Chondrocyte (in vitro differentiated cells): Measurements from ENCODE around the gene COL1A1. TPM values are rescaled to one million over a fixed set of nuclear protein-coding genes. Genes with fewer than 3 reads are reported as not detected.

Experiments used
- DNase-seq: peaks from one replicate; pipeline ENCODE4 v3.0.0; 2021; ENCODE audit warnings: mixed read lengths, low spot score
- H3K27ac Mint-ChIP-seq: one replicate; pipeline ENCODE4 v1.8.0; 2021; ENCODE audit warnings: mild to moderate bottlenecking, moderate library complexity, mixed read lengths; ENCODE audit not compliant: unreplicated experiment
- H3K27me3 Mint-ChIP-seq: 2 replicates; pipeline ENCODE4 v1.8.0; 2021; ENCODE audit warnings: low read depth, mixed read lengths
- H3K36me3 Mint-ChIP-seq: 2 replicates; pipeline ENCODE4 v1.8.0; 2021; ENCODE audit warnings: low read depth, mixed read lengths
- H3K4me1 Mint-ChIP-seq: 2 replicates; pipeline ENCODE4 v1.8.0; 2021; ENCODE audit warnings: low read depth, mild to moderate bottlenecking, mixed read lengths
- H3K4me3 Mint-ChIP-seq: one replicate; pipeline ENCODE4 v1.8.0; 2021; ENCODE audit warnings: mild to moderate bottlenecking, moderate library complexity, mixed read lengths; ENCODE audit not compliant: unreplicated experiment
- H3K9me3 Mint-ChIP-seq: 2 replicates; pipeline ENCODE4 v1.8.0; 2021; ENCODE audit warnings: low read depth, mixed read lengths
- total RNA-seq: library from RNA; stranded (reverse); gene quantifications from 3 replicates; pipeline ENCODE4 v1.2.1, GENCODE V29; 2021
- TF ChIP-seq, protein P1 (sequence below): fragments of 200-600 bp; sonication (generic); IDR thresholded peaks from 2 replicates; pipeline ENCODE4 v1.5.0; 2021; ENCODE audit warnings: antibody characterized with exemption, mild to moderate bottlenecking, moderate library complexity

Gene COL1A1
- total RNA-seq, 1 donor from 2014 or later = 35,333 TPM

DNA sequence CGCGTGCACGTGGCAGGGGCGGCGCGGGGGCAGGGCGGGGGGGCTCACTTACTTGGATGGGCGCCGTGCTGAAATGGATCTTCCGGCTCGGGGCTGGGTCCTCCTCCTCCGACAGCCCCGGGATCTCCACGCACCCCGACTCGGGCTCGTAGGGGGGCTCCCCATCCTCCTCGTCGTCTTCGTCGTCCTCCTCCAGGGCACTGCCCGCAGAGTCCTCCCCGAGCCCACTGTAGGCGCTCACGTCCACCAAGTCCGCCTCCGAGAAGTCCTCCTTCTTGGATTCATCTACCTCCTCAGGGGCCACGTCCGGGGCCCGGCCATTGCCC lies 52.4 kb downstream of the COL1A1 start:
- peak; percentile 87 for DNase-seq
- TF ChIP-seq, protein P1, sequence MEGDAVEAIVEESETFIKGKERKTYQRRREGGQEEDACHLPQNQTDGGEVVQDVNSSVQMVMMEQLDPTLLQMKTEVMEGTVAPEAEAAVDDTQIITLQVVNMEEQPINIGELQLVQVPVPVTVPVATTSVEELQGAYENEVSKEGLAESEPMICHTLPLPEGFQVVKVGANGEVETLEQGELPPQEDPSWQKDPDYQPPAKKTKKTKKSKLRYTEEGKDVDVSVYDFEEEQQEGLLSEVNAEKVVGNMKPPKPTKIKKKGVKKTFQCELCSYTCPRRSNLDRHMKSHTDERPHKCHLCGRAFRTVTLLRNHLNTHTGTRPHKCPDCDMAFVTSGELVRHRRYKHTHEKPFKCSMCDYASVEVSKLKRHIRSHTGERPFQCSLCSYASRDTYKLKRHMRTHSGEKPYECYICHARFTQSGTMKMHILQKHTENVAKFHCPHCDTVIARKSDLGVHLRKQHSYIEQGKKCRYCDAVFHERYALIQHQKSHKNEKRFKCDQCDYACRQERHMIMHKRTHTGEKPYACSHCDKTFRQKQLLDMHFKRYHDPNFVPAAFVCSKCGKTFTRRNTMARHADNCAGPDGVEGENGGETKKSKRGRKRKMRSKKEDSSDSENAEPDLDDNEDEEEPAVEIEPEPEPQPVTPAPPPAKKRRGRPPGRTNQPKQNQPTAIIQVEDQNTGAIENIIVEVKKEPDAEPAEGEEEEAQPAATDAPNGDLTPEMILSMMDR = no peak
- H3K4me3 Mint-ChIP-seq = peak overlapping the region; percentile 87
- H3K4me1 Mint-ChIP-seq = peaks cover 45% of the 10 kb centered on the region
- no peaks in the 10 kb centered on the region for H3K27me3 Mint-ChIP-seq
- no peaks in the 10 kb centered on the region for H3K9me3 Mint-ChIP-seq
- peaks cover 7% of the 10 kb centered on the region for H3K36me3 Mint-ChIP-seq
- peak overlapping the region; percentile 51 for H3K27ac Mint-ChIP-seq

DNA sequence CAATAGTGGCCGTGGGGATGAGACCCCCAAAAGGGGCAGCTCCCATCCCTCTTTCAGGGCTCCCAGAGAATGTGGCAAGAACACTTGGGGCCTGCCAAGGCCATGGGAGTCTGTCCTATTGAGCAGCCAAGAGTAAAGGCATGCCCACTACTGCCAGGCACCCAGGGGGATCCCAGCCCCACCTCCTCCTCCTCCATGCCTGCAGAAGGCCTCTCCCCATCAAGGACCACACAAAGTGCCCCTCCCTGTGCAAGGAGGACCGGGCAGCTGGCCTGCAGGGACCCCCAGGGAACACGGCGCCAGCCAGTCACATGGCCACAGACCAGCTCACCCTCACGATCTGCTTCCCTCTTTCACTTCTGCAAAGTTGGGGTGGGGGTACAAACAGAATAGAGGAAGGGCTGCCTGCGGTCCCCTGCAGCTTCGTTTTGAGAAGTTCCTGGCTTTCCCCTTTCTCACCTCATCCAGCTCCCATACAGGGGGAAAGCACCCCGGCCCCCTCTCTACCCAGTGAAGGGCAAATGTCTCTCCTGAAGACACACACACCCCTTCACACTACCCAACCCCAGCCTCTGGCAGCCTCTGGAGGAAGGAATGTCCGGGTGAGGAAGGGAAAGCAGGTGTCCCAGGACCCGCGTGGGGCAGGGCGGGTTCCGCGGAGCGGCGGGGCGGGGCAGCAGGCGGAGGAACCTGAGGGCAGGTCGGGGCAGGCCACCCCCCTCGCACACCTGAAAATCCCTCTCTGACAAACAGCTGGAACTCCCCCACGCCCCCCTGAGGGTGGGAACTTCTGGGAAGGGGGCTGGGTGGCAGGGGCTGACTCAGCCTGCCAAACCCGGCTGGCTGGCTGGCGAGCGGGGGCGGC lies 53.0 kb downstream of the COL1A1 start:
- no peaks in the 10 kb centered on the region for H3K9me3 Mint-ChIP-seq
- TF ChIP-seq, protein P1 = peak; percentile 71
- peak overlapping the region; percentile 87 for H3K4me3 Mint-ChIP-seq
- DNase-seq = peak; percentile 88
- H3K27ac Mint-ChIP-seq = peak overlapping the region; percentile 81
- peaks cover 45% of the 10 kb centered on the region for H3K4me1 Mint-ChIP-seq
- H3K36me3 Mint-ChIP-seq = peaks cover 9% of the 10 kb centered on the region
- H3K27me3 Mint-ChIP-seq = no peaks in the 10 kb centered on the region

DNA sequence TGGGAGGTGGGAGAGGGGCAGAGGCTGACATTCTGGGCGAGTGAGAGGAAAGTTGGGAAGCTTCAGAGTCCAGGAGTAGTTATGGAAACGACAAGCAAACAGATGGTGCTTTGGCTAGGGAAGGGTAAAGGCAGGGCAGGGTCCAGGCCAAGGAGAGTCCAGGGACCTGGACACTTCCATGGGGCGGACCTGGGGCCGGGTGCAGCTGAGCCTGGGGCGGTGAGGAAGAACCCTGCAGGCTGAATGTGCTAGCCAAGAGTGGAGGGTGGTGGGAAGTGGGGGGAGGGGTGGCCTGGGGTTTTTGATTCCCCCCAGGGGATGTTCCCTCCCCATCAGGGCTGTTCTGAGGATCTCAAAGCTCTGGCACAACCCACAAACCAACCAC lies 53.6 kb downstream of the COL1A1 start:
- Mint-ChIP-seq H3K27me3 (no peaks in the 10 kb centered on the region), H3K9me3 (no peaks in the 10 kb centered on the region), H3K36me3 (peaks cover 13% of the 10 kb centered on the region), H3K4me1 (peaks cover 47% of the 10 kb centered on the region), H3K27ac (peak overlapping the region; percentile 81), H3K4me3 (peak overlapping the region; percentile 87)
- no peak for DNase-seq
- TF ChIP-seq, protein P1 = no peak

DNA sequence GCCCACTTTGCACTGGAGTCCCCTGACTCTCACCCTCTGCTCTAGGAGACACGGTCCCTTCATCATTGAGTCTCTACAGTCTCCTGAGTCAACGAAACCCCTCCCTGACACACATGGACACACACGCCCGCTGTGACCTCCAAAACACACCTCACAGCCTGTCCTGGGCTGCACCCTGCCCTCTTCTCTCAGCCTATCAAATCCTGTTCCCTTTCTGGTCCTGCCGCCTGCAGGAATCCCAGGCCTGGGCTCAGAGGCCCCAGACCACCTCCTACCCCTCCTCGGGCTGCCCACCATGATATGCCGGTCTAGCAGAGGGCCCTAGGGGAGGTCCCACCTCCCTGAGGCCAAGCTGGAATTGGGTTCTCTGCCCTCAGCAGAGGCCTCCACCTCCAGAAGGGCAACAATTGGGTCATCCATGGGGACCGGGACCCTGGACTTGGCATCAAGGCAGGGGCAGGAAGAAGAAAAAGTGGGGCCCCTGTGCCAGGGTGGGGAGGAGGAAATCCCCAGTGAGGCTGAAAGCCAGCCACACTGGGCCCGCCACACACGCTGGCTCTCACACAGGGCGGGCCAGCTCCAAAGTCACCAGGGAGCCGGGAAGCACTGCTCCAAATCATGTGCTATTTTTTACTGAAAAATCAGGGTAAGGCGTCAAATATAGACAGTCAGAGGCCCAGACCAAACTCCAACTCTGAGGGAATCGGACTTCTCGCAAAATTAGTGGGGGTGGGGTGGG lies 54.3 kb downstream of the COL1A1 start:
- no peaks in the 10 kb centered on the region for H3K27me3 Mint-ChIP-seq
- no peak for DNase-seq

More for the DNA sequence above, 54.3 kb downstream of the COL1A1 start:
- Mint-ChIP-seq H3K27ac (peak overlapping the region; percentile 81), H3K4me1 (peaks cover 44% of the 10 kb centered on the region), H3K36me3 (peaks cover 17% of the 10 kb centered on the region), H3K9me3 (no peaks in the 10 kb centered on the region), H3K4me3 (peak overlapping the region; percentile 87)
- TF ChIP-seq, protein P1 = no peak
